Central memory CD8-positive, alpha-beta T cell (primary cell): ENCODE measurements around the gene ODC1.
A peak's percentile ranks its signal among the peaks of the same experiment; 100 is the strongest.

Experiments
- ATAC-seq: fragments of 150-1000 bp; cut with Tn5 transposase; replicated peaks from 2 replicates; pipeline ENCODE4 v1.10.0; 2022; ENCODE audit warnings: mild to moderate bottlenecking, moderate FRiP score, moderate number of reproducible peaks; ENCODE audit not compliant: poor library complexity, severe bottlenecking; ENCODE audit errors: extremely low read depth
- DNase-seq, 2 donors: peaks; one replicate each; pipeline ENCODE4 v3.0.0; 2021; ENCODE audit warnings: low spot score in 2 of 2
- H3K27ac Mint-ChIP-seq: one replicate; pipeline ENCODE4 v1.8.0; 2022; ENCODE audit warnings: low read depth, mild to moderate bottlenecking, moderate library complexity, mixed read lengths
- H3K27me3 Mint-ChIP-seq: one replicate; pipeline ENCODE4 v1.8.0; 2022; ENCODE audit warnings: mixed read lengths
- H3K36me3 Mint-ChIP-seq: one replicate; pipeline ENCODE4 v1.8.0; 2022; ENCODE audit warnings: mild to moderate bottlenecking, moderate library complexity, mixed read lengths; ENCODE audit not compliant: insufficient read depth
- H3K4me1 Mint-ChIP-seq: one replicate; pipeline ENCODE4 v1.8.0; 2022; ENCODE audit warnings: mixed read lengths
- H3K4me3 Mint-ChIP-seq: one replicate; pipeline ENCODE4 v1.8.0; 2022; ENCODE audit warnings: mild to moderate bottlenecking, moderate library complexity, mixed read lengths
- H3K9me3 Mint-ChIP-seq: one replicate; pipeline ENCODE4 v1.8.0; 2022; ENCODE audit warnings: mixed read lengths

The ODC1 gene

GRCh38 chr2:10433947-10434885 lies 13.9 kb downstream of the ODC1 start:
- Mint-ChIP-seq H3K4me1 (peaks cover 13% of the 10 kb centered on the region), H3K4me3 (peak overlapping the region; percentile 36), H3K36me3 (peaks cover 5% of the 10 kb centered on the region), H3K27me3 (no peaks in the 10 kb centered on the region), H3K9me3 (no peaks in the 10 kb centered on the region), H3K27ac (no peak overlapping the region)
- DNase-seq (no peak), ATAC-seq (no peak)

- Mint-ChIP-seq H3K9me3 (no peaks in the 10 kb centered on the region), H3K4me3 (peak overlapping the region; percentile 77), H3K36me3 (peaks cover 3% of the 10 kb centered on the region), H3K4me1 (peaks cover 13% of the 10 kb centered on the region), H3K27ac (no peak overlapping the region), H3K27me3 (no peaks in the 10 kb centered on the region)
- ATAC-seq (no peak), DNase-seq (no peak)
Observed at GRCh38 chr2:10433264-10433946, 14.7 kb downstream of the ODC1 start.

GRCh38 chr2:10432311-10433181 lies 15.6 kb downstream of the ODC1 start:
- Mint-ChIP-seq H3K4me3 (peak overlapping the region; percentile 77), H3K27ac (peak overlapping the region; percentile 22), H3K27me3 (no peaks in the 10 kb centered on the region), H3K36me3 (peaks cover 8% of the 10 kb centered on the region), H3K9me3 (no peaks in the 10 kb centered on the region), H3K4me1 (peaks cover 13% of the 10 kb centered on the region)
- ATAC-seq = peak; percentile 26
- DNase-seq = no peak

GRCh38 chr2:10431797-10432196 lies 16.3 kb downstream of the ODC1 start:
- H3K27ac Mint-ChIP-seq = peak overlapping the region; percentile 22
- H3K4me1 Mint-ChIP-seq = peaks cover 13% of the 10 kb centered on the region
- no peaks in the 10 kb centered on the region for H3K9me3 Mint-ChIP-seq
- peak overlapping the region; percentile 77 for H3K4me3 Mint-ChIP-seq
- H3K27me3 Mint-ChIP-seq = no peaks in the 10 kb centered on the region
- DNase-seq = no peak
- peak; percentile 48 for ATAC-seq
- peaks cover 11% of the 10 kb centered on the region for H3K36me3 Mint-ChIP-seq

GRCh38 chr2:10430886-10431622 lies 17.1 kb downstream of the ODC1 start:
- Mint-ChIP-seq H3K4me3 (no peak overlapping the region), H3K27me3 (no peaks in the 10 kb centered on the region), H3K9me3 (no peaks in the 10 kb centered on the region), H3K4me1 (peaks cover 13% of the 10 kb centered on the region), H3K27ac (peak overlapping the region; percentile 8), H3K36me3 (peaks cover 13% of the 10 kb centered on the region)
- no peak for DNase-seq
- no peak for ATAC-seq

- Mint-ChIP-seq H3K27me3 (no peaks in the 10 kb centered on the region), H3K36me3 (peaks cover 13% of the 10 kb centered on the region), H3K4me3 (no peak overlapping the region), H3K27ac (peak overlapping the region; percentile 56), H3K4me1 (peaks cover 13% of the 10 kb centered on the region), H3K9me3 (no peaks in the 10 kb centered on the region)
- no peak for DNase-seq
- ATAC-seq = no peak
Observed at GRCh38 chr2:10428924-10429323, 19.2 kb downstream of the ODC1 start.

GRCh38 chr2:10428355-10428754 lies 19.8 kb downstream of the ODC1 start:
- H3K27me3 Mint-ChIP-seq = no peaks in the 10 kb centered on the region
- peaks cover 10% of the 10 kb centered on the region for H3K4me1 Mint-ChIP-seq
- no peaks in the 10 kb centered on the region for H3K9me3 Mint-ChIP-seq
- H3K27ac Mint-ChIP-seq = peak overlapping the region; percentile 56
- DNase-seq (no peak), ATAC-seq (no peak)
- H3K4me3 Mint-ChIP-seq = no peak overlapping the region
- peaks cover 13% of the 10 kb centered on the region for H3K36me3 Mint-ChIP-seq

GRCh38 chr2:10427618-10427949 lies 20.5 kb downstream of the ODC1 start:
- Mint-ChIP-seq H3K27ac (no peak overlapping the region), H3K27me3 (no peaks in the 10 kb centered on the region), H3K9me3 (no peaks in the 10 kb centered on the region), H3K36me3 (peaks cover 17% of the 10 kb centered on the region), H3K4me1 (peaks cover 5% of the 10 kb centered on the region), H3K4me3 (no peak overlapping the region)
- ATAC-seq (no peak), DNase-seq (no peak)

GRCh38 chr2:10426726-10427617 lies 21.2 kb downstream of the ODC1 start:
- Mint-ChIP-seq H3K36me3 (peaks cover 17% of the 10 kb centered on the region), H3K4me1 (peaks cover 5% of the 10 kb centered on the region), H3K27me3 (no peaks in the 10 kb centered on the region), H3K9me3 (no peaks in the 10 kb centered on the region), H3K4me3 (no peak overlapping the region), H3K27ac (no peak overlapping the region)
- ATAC-seq (no peak), DNase-seq (no peak)

GRCh38 chr2:10425699-10426098 lies 22.4 kb downstream of the ODC1 start:
- Mint-ChIP-seq H3K27ac (no peak overlapping the region), H3K9me3 (no peaks in the 10 kb centered on the region), H3K4me1 (peaks cover under 1% of the 10 kb centered on the region), H3K36me3 (peaks cover 26% of the 10 kb centered on the region), H3K27me3 (no peaks in the 10 kb centered on the region), H3K4me3 (no peak overlapping the region)
- ATAC-seq (no peak), DNase-seq (no peak)

GRCh38 chr2:10424916-10425505 lies 23.1 kb downstream of the ODC1 start:
- H3K27me3 Mint-ChIP-seq = no peaks in the 10 kb centered on the region
- H3K9me3 Mint-ChIP-seq = no peaks in the 10 kb centered on the region
- H3K4me3 Mint-ChIP-seq = no peak overlapping the region
- H3K4me1 Mint-ChIP-seq = no peaks in the 10 kb centered on the region
- no peak overlapping the region for H3K27ac Mint-ChIP-seq
- ATAC-seq (no peak), DNase-seq (no peak)
- peaks cover 28% of the 10 kb centered on the region for H3K36me3 Mint-ChIP-seq
